GM12801 (cell line): ENCODE results near the gene PARD3.

Experiments used
- CTCF ChIP-seq: IDR thresholded peaks from one replicate; pipeline ENCODE4 v1.5.1; 2011; ENCODE audit warnings: control low read depth; ENCODE audit not compliant: insufficient read length; ENCODE audit errors: extremely low read depth

The PARD3 gene

GRCh38 chr10:34111179-34111578, 703.9 kb downstream of the PARD3 start:
- no peak for TF ChIP-seq CTCF

GRCh38 chr10:34109952-34110702, 705.0 kb downstream of the PARD3 start:
- TF ChIP-seq CTCF, result no peak

GRCh38 chr10:34109495-34109894, 705.6 kb downstream of the PARD3 start:
- no peak for TF ChIP-seq CTCF

- TF ChIP-seq CTCF, result no peak
Measured at GRCh38 chr10:34107626-34108516, 707.2 kb downstream of the PARD3 start.

GRCh38 chr10:34106356-34106885, 708.7 kb downstream of the PARD3 start:
- TF ChIP-seq CTCF, result no peak

GRCh38 chr10:34104829-34105572, 710.1 kb downstream of the PARD3 start:
- TF ChIP-seq CTCF, result no peak
